HepG2 (cell line): Measurements from ENCODE around the gene RPL19. TPM values are rescaled to one million over a fixed set of nuclear protein-coding genes. Genes with fewer than 3 reads are reported as not detected.

Experiments used
- GATAD2A ChIP-seq: IDR thresholded peaks from 2 replicates; pipeline ENCODE4 v1.6.1; 2016
- JUNB ChIP-seq: sonication (generic); formaldehyde crosslinking; IDR thresholded peaks from 2 replicates; pipeline ENCODE4 v1.8.0; 2022; ENCODE audit warnings: missing genetic modification reagents, mild to moderate bottlenecking, borderline replicate concordance
- KDM2A ChIP-seq: sonication (generic); formaldehyde crosslinking; IDR thresholded peaks from 2 replicates; pipeline ENCODE4 v1.4.0; 2020; ENCODE audit warnings: low read depth, missing genetic modification reagents, borderline replicate concordance
- MEIS2 ChIP-seq: sonication (generic); formaldehyde crosslinking; IDR thresholded peaks from 2 replicates; pipeline ENCODE4 v1.9.0; 2021; ENCODE audit warnings: mild to moderate bottlenecking, missing genetic modification reagents
- NCOR1 ChIP-seq: fragments of 200-600 bp; sonication (generic); IDR thresholded peaks from 2 replicates; pipeline ENCODE4 v1.7.0; 2017; ENCODE audit warnings: antibody characterized with exemption, low read length, borderline replicate concordance
- NFE2L1 ChIP-seq: sonication (generic); formaldehyde crosslinking; IDR thresholded peaks from 2 replicates; pipeline ENCODE4 v1.4.0; 2020; ENCODE audit warnings: missing genetic modification reagents, mild to moderate bottlenecking, borderline replicate concordance
- PBX2 ChIP-seq: IDR thresholded peaks from 2 replicates; pipeline ENCODE4 v1.6.1; 2016; ENCODE audit warnings: control low read depth
- PREB ChIP-seq: sonication (generic); formaldehyde crosslinking; IDR thresholded peaks from 2 replicates; pipeline ENCODE4 v1.4.0; 2020; ENCODE audit warnings: missing genetic modification reagents
- STAG1 ChIP-seq: sonication (generic); formaldehyde crosslinking; IDR thresholded peaks from 2 replicates; pipeline ENCODE4 v1.4.0; 2020; ENCODE audit warnings: missing genetic modification reagents
- XRCC5 ChIP-seq: fragments of 200-400 bp; formaldehyde crosslinking; optimal IDR thresholded peaks from 2 replicates; pipeline ENCODE3; 2017; ENCODE audit warnings: mild to moderate bottlenecking, low read length
- ZBTB46 ChIP-seq: sonication (generic); formaldehyde crosslinking; IDR thresholded peaks from 2 replicates; pipeline ENCODE4 v1.4.0; 2020; ENCODE audit warnings: mild to moderate bottlenecking, missing genetic modification reagents, borderline replicate concordance
- ZFP1 ChIP-seq: IDR thresholded peaks from 2 replicates; pipeline ENCODE4 v1.6.1; 2016
- ZNF484 ChIP-seq: sonication (generic); formaldehyde crosslinking; IDR thresholded peaks from 2 replicates; pipeline ENCODE4 v1.5.1; 2020; ENCODE audit warnings: mild to moderate bottlenecking, low read depth, missing genetic modification reagents, borderline replicate concordance
- ZNF777 ChIP-seq: sonication (generic); formaldehyde crosslinking; IDR thresholded peaks from 2 replicates; pipeline ENCODE4 v1.4.0; 2020; ENCODE audit warnings: missing genetic modification reagents
- polyA plus RNA-seq, 8 experiments: library from polyadenylated mRNA; depleted of rRNA in 3 of 8; stranded (reverse) in 7 of 8; unstranded in 1 of 8; fragments of >200 nt; fragmentation: Illumina TruSeq in 4 of 8; extraction: Trizol in 4 of 8; gene quantifications; 2 replicates each; pipeline versions ENCODE4 v1.2.1 to v1.2.3, GENCODE V29; 2011 to 2016; ENCODE audit warnings: low read depth in 4 of 8, missing spikeins in 1 of 8, mixed read lengths in 1 of 8; ENCODE audit not compliant: insufficient read depth in 1 of 8
- total RNA-seq, 5 experiments: library from RNA; depleted of rRNA; stranded (reverse); fragments of >200 nt; fragmentation: Illumina TruSeq; extraction: Trizol; gene quantifications; 2 replicates each; pipeline ENCODE4 v1.2.3, GENCODE V29; 2016; ENCODE audit warnings: low read depth in 1 of 5
- TF ChIP-seq, protein P1 (sequence below), 2 experiments: sonication (generic) in 1 of 2; formaldehyde crosslinking in 1 of 2; IDR thresholded peaks; 2 replicates each; pipeline versions ENCODE4 v1.5.1 to v1.6.1; 2011 to 2020; ENCODE audit warnings: borderline replicate concordance in 1 of 2, low read depth in 1 of 2, low read length in 1 of 2, mild to moderate bottlenecking in 1 of 2, missing genetic modification reagents in 1 of 2, moderate library complexity in 1 of 2
- TF ChIP-seq, protein P2 (sequence below): sonication (generic); formaldehyde crosslinking; IDR thresholded peaks from 2 replicates; pipeline ENCODE4; 2020; ENCODE audit warnings: missing genetic modification reagents, mild to moderate bottlenecking, borderline replicate concordance
- TF ChIP-seq, protein P3 (sequence below): sonication (generic); formaldehyde crosslinking; IDR thresholded peaks from 2 replicates; pipeline ENCODE4 v1.5.0; 2020; ENCODE audit warnings: mild to moderate bottlenecking, missing genetic modification reagents, borderline replicate concordance

Gene RPL19
- total and polyA plus RNA-seq, 2 of the 13 experiments (the other 11 are each of a cell fraction or from before 2014, with no cell fraction given): 2,522 to 2,768 TPM

- TF ChIP-seq NCOR1 (peak; percentile 71), PREB (no peak), ZNF484 (CRISPR knock-in tag) (no peak), ZNF777 (peak; percentile 66; the same call in 1 of the 2 replicates), KDM2A (CRISPR knock-in tag) (peak; percentile 73; the same call in 1 of the 2 replicates), ZFP1 (CRISPR knock-in tag) (no peak), ZBTB46 (CRISPR knock-in tag) (no peak), PBX2 (CRISPR knock-in tag) (no peak), XRCC5 (peak; percentile 16), STAG1 (no peak; the same call in 1 of the 2 replicates), MEIS2 (CRISPR knock-in tag) (peak; percentile 38; the same call in 1 of the 2 replicates), NFE2L1 (CRISPR knock-in tag) (no peak), JUNB (CRISPR knock-in tag) (no peak), GATAD2A (CRISPR knock-in tag) (peak; percentile 45; the same call in 1 of the 2 replicates)
- TF ChIP-seq, protein P1, sequence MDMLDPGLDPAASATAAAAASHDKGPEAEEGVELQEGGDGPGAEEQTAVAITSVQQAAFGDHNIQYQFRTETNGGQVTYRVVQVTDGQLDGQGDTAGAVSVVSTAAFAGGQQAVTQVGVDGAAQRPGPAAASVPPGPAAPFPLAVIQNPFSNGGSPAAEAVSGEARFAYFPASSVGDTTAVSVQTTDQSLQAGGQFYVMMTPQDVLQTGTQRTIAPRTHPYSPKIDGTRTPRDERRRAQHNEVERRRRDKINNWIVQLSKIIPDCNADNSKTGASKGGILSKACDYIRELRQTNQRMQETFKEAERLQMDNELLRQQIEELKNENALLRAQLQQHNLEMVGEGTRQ (IDR thresholded peaks at IDR 0.05; ENCODE audit: low read depth, low read length): no peak
- TF ChIP-seq, protein P1 (CRISPR knock-in tag; IDR thresholded peaks at IDR 0.05; ENCODE audit: borderline replicate concordance): no peak
- TF ChIP-seq, protein P2, sequence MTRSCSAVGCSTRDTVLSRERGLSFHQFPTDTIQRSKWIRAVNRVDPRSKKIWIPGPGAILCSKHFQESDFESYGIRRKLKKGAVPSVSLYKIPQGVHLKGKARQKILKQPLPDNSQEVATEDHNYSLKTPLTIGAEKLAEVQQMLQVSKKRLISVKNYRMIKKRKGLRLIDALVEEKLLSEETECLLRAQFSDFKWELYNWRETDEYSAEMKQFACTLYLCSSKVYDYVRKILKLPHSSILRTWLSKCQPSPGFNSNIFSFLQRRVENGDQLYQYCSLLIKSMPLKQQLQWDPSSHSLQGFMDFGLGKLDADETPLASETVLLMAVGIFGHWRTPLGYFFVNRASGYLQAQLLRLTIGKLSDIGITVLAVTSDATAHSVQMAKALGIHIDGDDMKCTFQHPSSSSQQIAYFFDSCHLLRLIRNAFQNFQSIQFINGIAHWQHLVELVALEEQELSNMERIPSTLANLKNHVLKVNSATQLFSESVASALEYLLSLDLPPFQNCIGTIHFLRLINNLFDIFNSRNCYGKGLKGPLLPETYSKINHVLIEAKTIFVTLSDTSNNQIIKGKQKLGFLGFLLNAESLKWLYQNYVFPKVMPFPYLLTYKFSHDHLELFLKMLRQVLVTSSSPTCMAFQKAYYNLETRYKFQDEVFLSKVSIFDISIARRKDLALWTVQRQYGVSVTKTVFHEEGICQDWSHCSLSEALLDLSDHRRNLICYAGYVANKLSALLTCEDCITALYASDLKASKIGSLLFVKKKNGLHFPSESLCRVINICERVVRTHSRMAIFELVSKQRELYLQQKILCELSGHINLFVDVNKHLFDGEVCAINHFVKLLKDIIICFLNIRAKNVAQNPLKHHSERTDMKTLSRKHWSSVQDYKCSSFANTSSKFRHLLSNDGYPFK (CRISPR knock-in tag): no peak; the same call in 1 of the 2 replicates
- TF ChIP-seq, protein P3, sequence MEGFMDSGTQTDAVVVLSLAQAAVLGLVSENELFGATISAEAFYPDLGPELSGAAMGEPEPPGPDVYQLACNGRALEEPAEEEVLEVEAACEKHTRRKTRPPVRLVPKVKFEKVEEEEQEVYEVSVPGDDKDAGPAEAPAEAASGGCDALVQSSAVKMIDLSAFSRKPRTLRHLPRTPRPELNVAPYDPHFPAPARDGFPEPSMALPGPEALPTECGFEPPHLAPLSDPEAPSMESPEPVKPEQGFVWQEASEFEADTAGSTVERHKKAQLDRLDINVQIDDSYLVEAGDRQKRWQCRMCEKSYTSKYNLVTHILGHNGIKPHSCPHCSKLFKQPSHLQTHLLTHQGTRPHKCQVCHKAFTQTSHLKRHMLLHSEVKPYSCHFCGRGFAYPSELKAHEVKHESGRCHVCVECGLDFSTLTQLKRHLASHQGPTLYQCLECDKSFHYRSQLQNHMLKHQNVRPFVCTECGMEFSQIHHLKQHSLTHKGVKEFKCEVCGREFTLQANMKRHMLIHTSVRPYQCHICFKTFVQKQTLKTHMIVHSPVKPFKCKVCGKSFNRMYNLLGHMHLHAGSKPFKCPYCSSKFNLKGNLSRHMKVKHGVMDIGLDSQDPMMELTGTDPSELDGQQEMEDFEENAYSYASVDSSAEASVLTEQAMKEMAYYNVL: no peak
Observed at GRCh38 chr17:39153599-39154051, 46.5 kb upstream of the RPL19 start (continued).
